Measurements from ENCODE around the gene PIBF1. TPM values are rescaled to one million over a fixed set of nuclear protein-coding genes. Genes with fewer than 3 reads are reported as not detected.
A peak's percentile ranks its signal among the peaks of the same experiment; 100 is the strongest.

PIBF1 gene, protein sequence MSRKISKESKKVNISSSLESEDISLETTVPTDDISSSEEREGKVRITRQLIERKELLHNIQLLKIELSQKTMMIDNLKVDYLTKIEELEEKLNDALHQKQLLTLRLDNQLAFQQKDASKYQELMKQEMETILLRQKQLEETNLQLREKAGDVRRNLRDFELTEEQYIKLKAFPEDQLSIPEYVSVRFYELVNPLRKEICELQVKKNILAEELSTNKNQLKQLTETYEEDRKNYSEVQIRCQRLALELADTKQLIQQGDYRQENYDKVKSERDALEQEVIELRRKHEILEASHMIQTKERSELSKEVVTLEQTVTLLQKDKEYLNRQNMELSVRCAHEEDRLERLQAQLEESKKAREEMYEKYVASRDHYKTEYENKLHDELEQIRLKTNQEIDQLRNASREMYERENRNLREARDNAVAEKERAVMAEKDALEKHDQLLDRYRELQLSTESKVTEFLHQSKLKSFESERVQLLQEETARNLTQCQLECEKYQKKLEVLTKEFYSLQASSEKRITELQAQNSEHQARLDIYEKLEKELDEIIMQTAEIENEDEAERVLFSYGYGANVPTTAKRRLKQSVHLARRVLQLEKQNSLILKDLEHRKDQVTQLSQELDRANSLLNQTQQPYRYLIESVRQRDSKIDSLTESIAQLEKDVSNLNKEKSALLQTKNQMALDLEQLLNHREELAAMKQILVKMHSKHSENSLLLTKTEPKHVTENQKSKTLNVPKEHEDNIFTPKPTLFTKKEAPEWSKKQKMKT
- total RNA-seq = 10 to 100 TPM; 19.9 to 24.9 TPM

GRCh38 chr13:72781451-72782439 is at the start of gene PIBF1, which contains the start of gene DIS3:
Gene PIBF1, plus strand, starts transcription at chr13:72782133. Its CDS starts 1,337 bp downstream, at chr13:72783470.
Gene DIS3, minus strand, starts transcription at chr13:72781900. Its CDS starts 68 bp downstream, at chr13:72781832.
- intact Hi-C loops (cut with DNase I) = loop anchor here (1.0 to 5.0 kb wide), 2 partner anchors 54 to 276 kb away; partner anchors contain the start of genes BORA, KLF5 and MZT1
- Histone ChIP-seq H3K4me3 (peak within 1 kb of the TSS; percentile 83 to 90), H3K9me3 (no peaks in the 10 kb centered on the region), H3K36me3 (peaks cover 0 to 5% of the 10 kb centered on the region in 2 donors), H3K4me1 (replicated peaks) (peaks cover 3% of the 10 kb centered on the region), H3K27me3 (replicated peaks; ENCODE audit: insufficient read depth) (no peaks in the 10 kb centered on the region), H3K27ac (peak within 1 kb of the TSS; percentile 68 to 75)
- under 1% methylated on average over 81 of the region's 81 CpGs for WGBS
- TF ChIP-seq POLR2A (IDR thresholded peaks at IDR 0.05) (peak; percentile 76), POLR2AphosphoS5 (IDR thresholded peaks at IDR 0.05) (peak; percentile 97)
- TF ChIP-seq, protein P1, sequence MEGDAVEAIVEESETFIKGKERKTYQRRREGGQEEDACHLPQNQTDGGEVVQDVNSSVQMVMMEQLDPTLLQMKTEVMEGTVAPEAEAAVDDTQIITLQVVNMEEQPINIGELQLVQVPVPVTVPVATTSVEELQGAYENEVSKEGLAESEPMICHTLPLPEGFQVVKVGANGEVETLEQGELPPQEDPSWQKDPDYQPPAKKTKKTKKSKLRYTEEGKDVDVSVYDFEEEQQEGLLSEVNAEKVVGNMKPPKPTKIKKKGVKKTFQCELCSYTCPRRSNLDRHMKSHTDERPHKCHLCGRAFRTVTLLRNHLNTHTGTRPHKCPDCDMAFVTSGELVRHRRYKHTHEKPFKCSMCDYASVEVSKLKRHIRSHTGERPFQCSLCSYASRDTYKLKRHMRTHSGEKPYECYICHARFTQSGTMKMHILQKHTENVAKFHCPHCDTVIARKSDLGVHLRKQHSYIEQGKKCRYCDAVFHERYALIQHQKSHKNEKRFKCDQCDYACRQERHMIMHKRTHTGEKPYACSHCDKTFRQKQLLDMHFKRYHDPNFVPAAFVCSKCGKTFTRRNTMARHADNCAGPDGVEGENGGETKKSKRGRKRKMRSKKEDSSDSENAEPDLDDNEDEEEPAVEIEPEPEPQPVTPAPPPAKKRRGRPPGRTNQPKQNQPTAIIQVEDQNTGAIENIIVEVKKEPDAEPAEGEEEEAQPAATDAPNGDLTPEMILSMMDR (IDR thresholded peaks at IDR 0.05) = no peak
- peak; percentile 97 for DNase-seq (ENCODE audit: low spot score)

- H3K4me1 ChIP-seq (replicated peaks) = no peaks in the 10 kb centered on the region
- H3K27me3 ChIP-seq (replicated peaks; ENCODE audit: insufficient read depth) = no peaks in the 10 kb centered on the region
- no peaks in the 10 kb centered on the region for H3K36me3 ChIP-seq
- H3K27ac ChIP-seq = no peak overlapping the region
- intact Hi-C loops (cut with DNase I) = no loop called here
- WGBS = 86% methylated on average over 3 of the region's 3 CpGs
- DNase-seq (ENCODE audit: low spot score) = no peak
- no peaks in the 10 kb centered on the region for H3K9me3 ChIP-seq
- H3K4me3 ChIP-seq = no peak overlapping the region
- TF ChIP-seq POLR2AphosphoS5 (IDR thresholded peaks at IDR 0.05) (no peak), POLR2A (IDR thresholded peaks at IDR 0.05) (no peak)
- TF ChIP-seq, protein P1 (IDR thresholded peaks at IDR 0.05) = no peak
Observed at GRCh38 chr13:72737033-72737432, 44.9 kb upstream of the PIBF1 start.

GRCh38 chr13:72740015-72740414 is 41.9 kb upstream of the PIBF1 start:
- no peak overlapping the region for H3K27ac ChIP-seq
- DNase-seq (ENCODE audit: low spot score) = no peak
- WGBS = 100% methylated on average over 1 of the region's 1 CpG
- H3K27me3 ChIP-seq (replicated peaks; ENCODE audit: insufficient read depth) = no peaks in the 10 kb centered on the region
- no peak overlapping the region for H3K4me3 ChIP-seq
- TF ChIP-seq, protein P1 (IDR thresholded peaks at IDR 0.05) = no peak
- TF ChIP-seq POLR2AphosphoS5 (IDR thresholded peaks at IDR 0.05) = no peak
- no peak for TF ChIP-seq POLR2A (IDR thresholded peaks at IDR 0.05)
- H3K9me3 ChIP-seq = no peaks in the 10 kb centered on the region
- no peaks in the 10 kb centered on the region for H3K36me3 ChIP-seq
- intact Hi-C loops (cut with DNase I) = no loop called here
- H3K4me1 ChIP-seq (replicated peaks) = no peaks in the 10 kb centered on the region

DNA sequence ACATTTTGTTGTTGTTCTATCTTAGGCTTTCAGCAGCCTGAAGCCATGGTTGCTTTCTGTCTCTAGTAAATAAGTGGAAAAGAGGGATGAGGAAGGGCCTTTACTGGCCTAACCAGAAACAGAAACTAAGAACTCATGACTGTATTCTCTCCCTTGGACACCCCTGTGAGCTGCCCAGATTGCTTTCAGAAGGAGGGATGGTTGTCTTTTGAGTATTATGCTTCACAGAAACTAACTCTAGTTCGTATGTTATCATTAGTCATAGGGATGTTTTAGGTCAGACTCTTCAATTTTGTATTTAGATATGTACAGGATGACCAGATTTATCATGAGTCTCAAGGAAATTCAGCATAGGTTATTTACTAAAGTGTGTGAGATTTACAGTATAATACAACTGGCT is 36.7 kb upstream of the PIBF1 start:
- Histone ChIP-seq H3K27me3 (replicated peaks; ENCODE audit: insufficient read depth) (no peaks in the 10 kb centered on the region), H3K36me3 (no peaks in the 10 kb centered on the region), H3K4me1 (replicated peaks) (no peaks in the 10 kb centered on the region), H3K4me3 (no peak overlapping the region), H3K27ac (no peak overlapping the region), H3K9me3 (no peaks in the 10 kb centered on the region)
- 90% methylated on average over 1 of the region's 1 CpG for WGBS
- no peak for TF ChIP-seq POLR2A (IDR thresholded peaks at IDR 0.05)
- TF ChIP-seq, protein P1 (IDR thresholded peaks at IDR 0.05) = no peak
- no peak for TF ChIP-seq POLR2AphosphoS5 (IDR thresholded peaks at IDR 0.05)
- intact Hi-C loops (cut with DNase I) = no loop called here
- DNase-seq (ENCODE audit: low spot score) = no peak
